KOPT-K1 (cell line): ENCODE measurements around the gene PRTFDC1.

ENCODE experiments used
- H3K27ac ChIP-seq: fragments of 200-600 bp; sonication (generic); 2 replicates; pipeline ENCODE4 v1.5.1; 2016; ENCODE audit warnings: antibody characterized with exemption, mild to moderate bottlenecking, low read depth, low read length; ENCODE audit not compliant: poor library complexity, severe bottlenecking
- H3K36me3 ChIP-seq: fragments of 200-600 bp; sonication (generic); 2 replicates; pipeline ENCODE4 v1.5.1; 2017; ENCODE audit warnings: antibody characterized with exemption, mild to moderate bottlenecking, low read length, moderate library complexity; ENCODE audit not compliant: insufficient read depth
- H3K9me3 ChIP-seq: fragments of 200-600 bp; sonication (generic); 2 replicates; pipeline ENCODE4 v1.5.1; 2017; ENCODE audit warnings: antibody characterized with exemption, low read length, mild to moderate bottlenecking; ENCODE audit not compliant: insufficient read depth, poor library complexity, severe bottlenecking

Gene PRTFDC1

GRCh38 chr10:24952143-24952706, at the start of gene PRTFDC1:
PRTFDC1 (minus strand) TSS chr10:24952606; CDS start chr10:24952575, 31 bp downstream.
- H3K9me3 ChIP-seq: no peaks in the 10 kb centered on the region
- no peaks in the 10 kb centered on the region for H3K36me3 ChIP-seq
- H3K27ac ChIP-seq: peak within 1 kb of the TSS; percentile 90

DNA sequence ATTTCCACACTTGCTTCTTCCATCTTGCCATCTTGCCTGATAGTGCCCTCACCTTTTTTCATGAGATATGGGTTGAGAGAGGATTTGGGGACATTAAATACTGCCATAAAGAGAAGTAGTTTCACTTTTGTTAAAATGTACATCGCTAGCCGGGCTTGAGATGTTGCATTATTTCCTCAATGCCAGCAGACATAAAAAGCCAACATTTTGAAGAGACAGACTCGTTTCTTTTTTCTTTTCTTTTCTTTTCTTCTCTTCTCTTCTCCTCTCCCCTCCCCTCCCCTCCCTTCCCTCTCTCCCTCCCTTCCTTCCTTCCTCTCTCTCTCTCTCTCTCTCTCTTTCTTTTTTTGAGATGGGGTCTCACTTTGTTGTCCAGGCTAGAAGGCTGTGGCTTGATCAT, 45.6 kb upstream of the PRTFDC1 start:
- Histone ChIP-seq H3K36me3 (no peaks in the 10 kb centered on the region), H3K9me3 (peaks cover 15% of the 10 kb centered on the region), H3K27ac (no peak overlapping the region)

DNA sequence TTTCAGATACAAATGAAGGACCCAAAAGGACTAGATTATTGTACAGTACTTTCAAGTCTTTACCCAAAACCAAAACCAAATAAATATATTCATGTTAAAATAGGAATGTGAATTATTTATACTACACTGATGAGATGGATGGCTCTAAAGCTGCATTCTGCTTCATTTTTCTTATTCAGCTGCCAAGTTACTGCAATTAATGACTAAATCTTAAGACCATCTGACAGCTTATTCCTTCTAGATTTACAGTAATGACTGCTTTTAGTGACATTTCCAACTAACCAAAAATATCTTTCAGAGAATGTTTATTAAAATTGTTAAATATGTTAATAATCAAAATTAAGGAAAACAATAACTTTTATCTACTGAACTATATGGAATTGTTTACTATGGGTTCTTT, 42.7 kb upstream of the PRTFDC1 start:
- H3K9me3 ChIP-seq: peaks cover under 1% of the 10 kb centered on the region
- H3K27ac ChIP-seq: no peak overlapping the region
- H3K36me3 ChIP-seq: no peaks in the 10 kb centered on the region

GRCh38 chr10:24993237-24993958, 41.0 kb upstream of the PRTFDC1 start:
- Histone ChIP-seq H3K36me3 (no peaks in the 10 kb centered on the region), H3K9me3 (no peaks in the 10 kb centered on the region), H3K27ac (no peak overlapping the region)

GRCh38 chr10:24992512-24993133, 40.2 kb upstream of the PRTFDC1 start:
- H3K27ac ChIP-seq: no peak overlapping the region
- H3K9me3 ChIP-seq: no peaks in the 10 kb centered on the region
- no peaks in the 10 kb centered on the region for H3K36me3 ChIP-seq

DNA sequence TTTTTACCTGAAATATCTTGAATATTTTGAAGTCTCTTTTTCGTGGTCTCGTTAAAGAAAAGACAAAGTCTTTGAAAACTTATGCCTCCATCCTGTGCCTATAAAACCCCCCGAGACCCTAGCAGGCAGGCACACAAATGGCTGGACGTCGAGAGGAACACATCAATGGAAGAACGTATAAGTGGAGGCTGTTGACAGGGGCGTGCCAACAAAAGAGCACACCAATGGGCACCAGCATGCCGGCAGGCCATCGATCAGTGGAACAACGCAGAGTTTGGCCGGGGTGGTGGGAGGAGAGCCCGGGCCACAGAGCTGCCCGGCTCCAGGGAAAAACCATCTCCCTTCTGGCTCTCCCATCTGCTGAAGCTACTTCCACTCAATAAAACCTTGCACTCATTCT, 38.9 kb upstream of the PRTFDC1 start:
- Histone ChIP-seq H3K36me3 (no peaks in the 10 kb centered on the region), H3K27ac (no peak overlapping the region), H3K9me3 (no peaks in the 10 kb centered on the region)

DNA sequence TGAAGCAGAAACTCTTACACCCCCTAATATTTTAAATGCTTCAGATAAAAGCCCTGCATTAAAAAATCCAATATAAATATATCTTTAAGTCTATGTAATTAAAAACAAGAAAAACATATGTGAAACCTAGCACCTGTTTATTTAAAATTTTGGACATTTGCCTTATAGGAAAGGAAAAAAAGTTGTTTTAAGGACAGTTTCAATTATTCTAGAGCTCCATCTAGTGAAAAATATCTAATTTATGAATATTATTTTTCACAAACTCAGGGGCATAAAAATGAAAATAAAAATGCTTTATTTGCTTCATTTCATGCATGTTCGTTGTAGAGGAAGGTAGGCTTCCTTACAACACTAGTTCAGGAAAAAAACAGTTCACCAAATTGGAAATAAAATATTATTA, 37.5 kb upstream of the PRTFDC1 start:
- Histone ChIP-seq H3K36me3 (no peaks in the 10 kb centered on the region), H3K27ac (no peak overlapping the region), H3K9me3 (no peaks in the 10 kb centered on the region)

GRCh38 chr10:24988831-24989640, 36.6 kb upstream of the PRTFDC1 start:
- H3K9me3 ChIP-seq: no peaks in the 10 kb centered on the region
- H3K27ac ChIP-seq: no peak overlapping the region
- no peaks in the 10 kb centered on the region for H3K36me3 ChIP-seq

- Histone ChIP-seq H3K9me3 (no peaks in the 10 kb centered on the region), H3K27ac (no peak overlapping the region)
Measured at GRCh38 chr10:24984906-24985305, 32.5 kb upstream of the PRTFDC1 start.

GRCh38 chr10:24983946-24984345, 31.5 kb upstream of the PRTFDC1 start:
- Histone ChIP-seq H3K27ac (no peak overlapping the region), H3K9me3 (no peaks in the 10 kb centered on the region), H3K36me3 (no peaks in the 10 kb centered on the region)

More at GRCh38 chr10:24984906-24985305, 32.5 kb upstream of the PRTFDC1 start:
- H3K36me3 ChIP-seq: no peaks in the 10 kb centered on the region

DNA sequence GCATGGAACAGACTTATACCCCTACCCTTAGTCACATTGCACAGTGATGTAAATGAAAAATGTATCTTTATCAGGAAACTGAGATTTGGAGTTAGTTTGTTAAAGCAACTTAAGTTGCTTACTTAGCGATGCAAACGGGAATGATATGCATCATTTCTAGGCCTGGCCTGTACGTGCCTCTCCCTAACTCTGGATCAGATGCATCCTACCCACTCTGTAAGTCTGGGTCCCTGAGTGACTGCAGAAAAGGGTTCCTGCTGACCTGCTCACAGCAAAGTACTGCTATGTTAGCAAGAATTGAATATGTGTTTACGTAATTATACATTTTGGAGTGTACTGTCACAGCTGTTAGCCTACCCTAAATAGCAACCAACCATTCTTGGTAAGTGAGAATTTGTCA, 30.7 kb upstream of the PRTFDC1 start:
- no peaks in the 10 kb centered on the region for H3K36me3 ChIP-seq
- H3K27ac ChIP-seq: no peak overlapping the region
- no peaks in the 10 kb centered on the region for H3K9me3 ChIP-seq

GRCh38 chr10:24982319-24983112, 30.1 kb upstream of the PRTFDC1 start:
- no peak overlapping the region for H3K27ac ChIP-seq
- no peaks in the 10 kb centered on the region for H3K9me3 ChIP-seq
- no peaks in the 10 kb centered on the region for H3K36me3 ChIP-seq

- Histone ChIP-seq H3K9me3 (no peaks in the 10 kb centered on the region), H3K27ac (no peak overlapping the region), H3K36me3 (no peaks in the 10 kb centered on the region)
Measured at GRCh38 chr10:24981161-24981710, 28.8 kb upstream of the PRTFDC1 start.

GRCh38 chr10:24979685-24980084, 27.3 kb upstream of the PRTFDC1 start:
- no peak overlapping the region for H3K27ac ChIP-seq
- H3K36me3 ChIP-seq: no peaks in the 10 kb centered on the region
- no peaks in the 10 kb centered on the region for H3K9me3 ChIP-seq
